Measurements from ENCODE around the gene CFAP53.

- TF ChIP-seq POLR2A (IDR thresholded peaks at IDR 0.05; ENCODE audit: low read length) (no peak), GATA1 (IDR thresholded peaks at IDR 0.05; ENCODE audit: low read depth, low read length) (no peak)
Observed at GRCh38 chr18:50280707-50281294, 14.5 kb upstream of the CFAP53 start.
